Measurements from ENCODE around the gene TLCD3B. TPM values are rescaled to one million over a fixed set of nuclear protein-coding genes. Genes with fewer than 3 reads are reported as not detected.

The TLCD3B gene
- polyA plus RNA-seq, 1 donor from 2014 or later, result 18.9 TPM

GRCh38 chr16:29987371-29988085, 43.5 kb downstream of the TLCD3B start:
- Histone ChIP-seq H3K4me2 (ENCODE audit: low read length) (no peak overlapping the region), H3K27me3 (ENCODE audit: insufficient read depth, low read depth, low read length) (no peaks in the 10 kb centered on the region), H3K79me2 (replicated peaks; ENCODE audit: insufficient read depth, low read length) (no peaks in the 10 kb centered on the region), H3K9me2 (ENCODE audit: insufficient read depth, low read length) (no peaks in the 10 kb centered on the region), H3F3A (ENCODE audit: insufficient read depth, low read length, poor library complexity, severe bottlenecking) (no peaks in the 10 kb centered on the region), H3K9me3 (ENCODE audit: low read length) (no peaks in the 10 kb centered on the region), H3K9ac (ENCODE audit: low read length) (no peak overlapping the region), H2AFZ (ENCODE audit: low read depth, low read length) (no peak overlapping the region), H3K4me3 (ENCODE audit: low read length) (no peak overlapping the region), H4K20me1 (ENCODE audit: insufficient read depth) (no peaks in the 10 kb centered on the region), H3K36me3 (ENCODE audit: insufficient read depth, low read length) (no peaks in the 10 kb centered on the region), H3K27ac (ENCODE audit: low read length) (no peak overlapping the region)
- no peak for TF ChIP-seq RAD21 (conservative IDR thresholded peaks at IDR 0.05)
- TF ChIP-seq, protein P1, sequence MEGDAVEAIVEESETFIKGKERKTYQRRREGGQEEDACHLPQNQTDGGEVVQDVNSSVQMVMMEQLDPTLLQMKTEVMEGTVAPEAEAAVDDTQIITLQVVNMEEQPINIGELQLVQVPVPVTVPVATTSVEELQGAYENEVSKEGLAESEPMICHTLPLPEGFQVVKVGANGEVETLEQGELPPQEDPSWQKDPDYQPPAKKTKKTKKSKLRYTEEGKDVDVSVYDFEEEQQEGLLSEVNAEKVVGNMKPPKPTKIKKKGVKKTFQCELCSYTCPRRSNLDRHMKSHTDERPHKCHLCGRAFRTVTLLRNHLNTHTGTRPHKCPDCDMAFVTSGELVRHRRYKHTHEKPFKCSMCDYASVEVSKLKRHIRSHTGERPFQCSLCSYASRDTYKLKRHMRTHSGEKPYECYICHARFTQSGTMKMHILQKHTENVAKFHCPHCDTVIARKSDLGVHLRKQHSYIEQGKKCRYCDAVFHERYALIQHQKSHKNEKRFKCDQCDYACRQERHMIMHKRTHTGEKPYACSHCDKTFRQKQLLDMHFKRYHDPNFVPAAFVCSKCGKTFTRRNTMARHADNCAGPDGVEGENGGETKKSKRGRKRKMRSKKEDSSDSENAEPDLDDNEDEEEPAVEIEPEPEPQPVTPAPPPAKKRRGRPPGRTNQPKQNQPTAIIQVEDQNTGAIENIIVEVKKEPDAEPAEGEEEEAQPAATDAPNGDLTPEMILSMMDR (IDR thresholded peaks at IDR 0.05; ENCODE audit: poor library complexity, severe bottlenecking), result no peak
- no peak for TF ChIP-seq MXI1 (conservative IDR thresholded peaks at IDR 0.05; ENCODE audit: poor library complexity, severe bottlenecking)
- no peak for TF ChIP-seq TAF1 (IDR thresholded peaks at IDR 0.05; ENCODE audit: low read depth)
- TF ChIP-seq POLR2AphosphoS5 (IDR thresholded peaks at IDR 0.05), result no peak
- TF ChIP-seq EZH2 (IDR thresholded peaks at IDR 0.05; ENCODE audit: borderline replicate concordance, insufficient read depth, low read length, poor library complexity, severe bottlenecking), result no peak
- no peak for TF ChIP-seq EP300 (conservative IDR thresholded peaks at IDR 0.05; ENCODE audit: poor library complexity, severe bottlenecking)
- TF ChIP-seq, protein P2, sequence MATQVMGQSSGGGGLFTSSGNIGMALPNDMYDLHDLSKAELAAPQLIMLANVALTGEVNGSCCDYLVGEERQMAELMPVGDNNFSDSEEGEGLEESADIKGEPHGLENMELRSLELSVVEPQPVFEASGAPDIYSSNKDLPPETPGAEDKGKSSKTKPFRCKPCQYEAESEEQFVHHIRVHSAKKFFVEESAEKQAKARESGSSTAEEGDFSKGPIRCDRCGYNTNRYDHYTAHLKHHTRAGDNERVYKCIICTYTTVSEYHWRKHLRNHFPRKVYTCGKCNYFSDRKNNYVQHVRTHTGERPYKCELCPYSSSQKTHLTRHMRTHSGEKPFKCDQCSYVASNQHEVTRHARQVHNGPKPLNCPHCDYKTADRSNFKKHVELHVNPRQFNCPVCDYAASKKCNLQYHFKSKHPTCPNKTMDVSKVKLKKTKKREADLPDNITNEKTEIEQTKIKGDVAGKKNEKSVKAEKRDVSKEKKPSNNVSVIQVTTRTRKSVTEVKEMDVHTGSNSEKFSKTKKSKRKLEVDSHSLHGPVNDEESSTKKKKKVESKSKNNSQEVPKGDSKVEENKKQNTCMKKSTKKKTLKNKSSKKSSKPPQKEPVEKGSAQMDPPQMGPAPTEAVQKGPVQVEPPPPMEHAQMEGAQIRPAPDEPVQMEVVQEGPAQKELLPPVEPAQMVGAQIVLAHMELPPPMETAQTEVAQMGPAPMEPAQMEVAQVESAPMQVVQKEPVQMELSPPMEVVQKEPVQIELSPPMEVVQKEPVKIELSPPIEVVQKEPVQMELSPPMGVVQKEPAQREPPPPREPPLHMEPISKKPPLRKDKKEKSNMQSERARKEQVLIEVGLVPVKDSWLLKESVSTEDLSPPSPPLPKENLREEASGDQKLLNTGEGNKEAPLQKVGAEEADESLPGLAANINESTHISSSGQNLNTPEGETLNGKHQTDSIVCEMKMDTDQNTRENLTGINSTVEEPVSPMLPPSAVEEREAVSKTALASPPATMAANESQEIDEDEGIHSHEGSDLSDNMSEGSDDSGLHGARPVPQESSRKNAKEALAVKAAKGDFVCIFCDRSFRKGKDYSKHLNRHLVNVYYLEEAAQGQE (IDR thresholded peaks at IDR 0.05; ENCODE audit: borderline replicate concordance), result no peak
- no peak for TF ChIP-seq SMC3 (conservative IDR thresholded peaks at IDR 0.05; ENCODE audit: poor library complexity)

DNA sequence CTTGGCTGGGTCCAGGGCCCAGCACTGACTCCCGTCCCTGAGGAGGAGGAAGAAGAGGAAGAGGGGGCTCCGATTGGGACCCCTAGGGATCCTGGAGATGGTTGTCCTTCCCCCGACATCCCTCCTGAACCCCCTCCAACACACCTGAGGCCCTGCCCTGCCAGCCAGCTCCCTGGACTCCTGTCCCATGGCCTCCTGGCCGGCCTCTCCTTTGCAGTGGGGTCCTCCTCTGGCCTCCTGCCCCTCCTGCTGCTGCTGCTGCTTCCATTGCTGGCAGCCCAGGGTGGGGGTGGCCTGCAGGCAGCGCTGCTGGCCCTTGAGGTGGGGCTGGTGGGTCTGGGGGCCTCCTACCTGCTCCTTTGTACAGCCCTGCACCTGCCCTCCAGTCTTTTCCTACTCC, 44.1 kb downstream of the TLCD3B start:
- TF ChIP-seq, protein P2 (IDR thresholded peaks at IDR 0.05; ENCODE audit: borderline replicate concordance), result no peak
- TF ChIP-seq MXI1 (conservative IDR thresholded peaks at IDR 0.05; ENCODE audit: poor library complexity, severe bottlenecking) (no peak), TAF1 (IDR thresholded peaks at IDR 0.05; ENCODE audit: low read depth) (no peak), POLR2AphosphoS5 (IDR thresholded peaks at IDR 0.05) (no peak), SMC3 (conservative IDR thresholded peaks at IDR 0.05; ENCODE audit: poor library complexity) (no peak), EZH2 (IDR thresholded peaks at IDR 0.05; ENCODE audit: borderline replicate concordance, insufficient read depth, low read length, poor library complexity, severe bottlenecking) (no peak), RAD21 (conservative IDR thresholded peaks at IDR 0.05) (no peak), EP300 (conservative IDR thresholded peaks at IDR 0.05; ENCODE audit: poor library complexity, severe bottlenecking) (no peak)
- TF ChIP-seq, protein P1 (IDR thresholded peaks at IDR 0.05; ENCODE audit: poor library complexity, severe bottlenecking), result no peak
- no peaks in the 10 kb centered on the region for H3K79me2 ChIP-seq (replicated peaks; ENCODE audit: insufficient read depth, low read length)
- H2AFZ ChIP-seq (ENCODE audit: low read depth, low read length), result no peak overlapping the region
- H3K36me3 ChIP-seq (ENCODE audit: insufficient read depth, low read length), result no peaks in the 10 kb centered on the region
- H3K9me3 ChIP-seq (ENCODE audit: low read length), result no peaks in the 10 kb centered on the region
- no peak overlapping the region for H3K4me3 ChIP-seq (ENCODE audit: low read length)
- H3K27me3 ChIP-seq (ENCODE audit: insufficient read depth, low read depth, low read length), result no peaks in the 10 kb centered on the region
- no peak overlapping the region for H3K9ac ChIP-seq (ENCODE audit: low read length)
- H3K9me2 ChIP-seq (ENCODE audit: insufficient read depth, low read length), result no peaks in the 10 kb centered on the region
- H3F3A ChIP-seq (ENCODE audit: insufficient read depth, low read length, poor library complexity, severe bottlenecking), result no peaks in the 10 kb centered on the region
- no peak overlapping the region for H3K27ac ChIP-seq (ENCODE audit: low read length)
- no peaks in the 10 kb centered on the region for H4K20me1 ChIP-seq (ENCODE audit: insufficient read depth)
- no peak overlapping the region for H3K4me2 ChIP-seq (ENCODE audit: low read length)

All from neural cell (in vitro differentiated cells).